DMS79 treated with DMSO at 0.1 percent for 48 hours (cell line): ENCODE measurements around the gene PTER.

Source experiments
- DNase-seq: peaks from one replicate; lab custom pipeline; 2025; lab: John Stamatoyannopoulos, UW

PTER gene

DNA sequence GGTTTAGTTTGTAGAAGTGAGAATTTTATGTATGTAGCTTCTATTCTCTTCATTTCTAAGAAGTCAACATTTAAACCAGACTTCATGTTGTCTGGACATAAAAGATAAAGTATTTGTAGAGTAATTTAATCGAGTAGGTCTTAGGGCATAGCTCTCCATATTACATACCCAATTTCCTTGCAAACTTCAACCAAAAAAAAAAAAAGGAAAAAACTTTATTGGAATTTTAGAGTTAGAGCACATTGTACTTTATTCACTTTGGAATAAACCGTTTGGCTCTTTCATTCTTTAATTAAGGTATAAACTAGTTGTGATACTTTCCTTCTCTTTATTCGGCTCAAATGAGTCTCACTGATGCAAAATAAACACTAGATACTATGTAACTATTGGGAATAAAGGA is 36.0 kb downstream of the PTER start:
- no peak for DNase-seq

DNA sequence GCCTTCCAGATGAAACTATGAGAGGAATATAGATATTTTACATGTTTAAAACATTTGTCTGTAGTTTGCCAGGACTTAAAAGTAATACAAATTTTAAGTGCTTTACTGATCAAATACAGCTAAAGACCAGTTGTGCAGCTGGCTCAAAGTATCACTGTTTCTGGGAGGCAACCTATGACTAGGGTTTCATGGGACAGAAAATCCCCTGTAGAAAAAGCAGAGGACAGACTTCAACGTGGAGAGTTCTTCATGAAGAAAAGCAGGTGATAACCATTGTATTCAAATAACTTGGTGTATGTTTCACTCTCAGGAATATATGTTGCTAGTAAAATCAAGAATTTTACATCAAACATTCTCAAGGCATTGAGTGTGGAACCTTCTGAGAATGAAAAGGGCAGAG is 40.9 kb downstream of the PTER start:
- no peak for DNase-seq

DNA sequence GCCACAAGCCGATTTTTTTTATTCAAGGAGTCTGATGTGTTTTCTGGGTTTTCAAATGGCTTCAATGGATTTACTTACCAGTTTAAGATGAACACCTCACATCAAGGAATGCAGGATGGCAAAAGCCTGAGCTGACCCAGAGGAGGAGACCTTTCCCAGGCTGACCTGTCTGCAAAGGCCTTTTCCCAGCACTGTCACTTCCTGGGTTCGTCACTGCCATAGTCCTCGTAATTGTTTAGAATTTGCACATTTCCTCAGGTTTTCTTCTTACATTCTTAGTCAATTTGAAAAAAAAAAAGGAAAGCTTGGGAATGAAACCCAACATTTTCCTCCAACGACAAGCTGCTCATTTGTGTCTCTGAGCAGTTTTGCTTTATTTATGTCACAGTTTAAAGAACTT is 42.0 kb downstream of the PTER start:
- no peak for DNase-seq

GRCh38 chr10:16481052-16481728 is 44.4 kb downstream of the PTER start:
- DNase-seq: no peak

GRCh38 chr10:16483241-16483917 is 46.6 kb downstream of the PTER start:
- no peak for DNase-seq

GRCh38 chr10:16490511-16490910 is 53.7 kb downstream of the PTER start:
- no peak for DNase-seq

GRCh38 chr10:16491933-16492332 is 55.1 kb downstream of the PTER start:
- no peak for DNase-seq

DNA sequence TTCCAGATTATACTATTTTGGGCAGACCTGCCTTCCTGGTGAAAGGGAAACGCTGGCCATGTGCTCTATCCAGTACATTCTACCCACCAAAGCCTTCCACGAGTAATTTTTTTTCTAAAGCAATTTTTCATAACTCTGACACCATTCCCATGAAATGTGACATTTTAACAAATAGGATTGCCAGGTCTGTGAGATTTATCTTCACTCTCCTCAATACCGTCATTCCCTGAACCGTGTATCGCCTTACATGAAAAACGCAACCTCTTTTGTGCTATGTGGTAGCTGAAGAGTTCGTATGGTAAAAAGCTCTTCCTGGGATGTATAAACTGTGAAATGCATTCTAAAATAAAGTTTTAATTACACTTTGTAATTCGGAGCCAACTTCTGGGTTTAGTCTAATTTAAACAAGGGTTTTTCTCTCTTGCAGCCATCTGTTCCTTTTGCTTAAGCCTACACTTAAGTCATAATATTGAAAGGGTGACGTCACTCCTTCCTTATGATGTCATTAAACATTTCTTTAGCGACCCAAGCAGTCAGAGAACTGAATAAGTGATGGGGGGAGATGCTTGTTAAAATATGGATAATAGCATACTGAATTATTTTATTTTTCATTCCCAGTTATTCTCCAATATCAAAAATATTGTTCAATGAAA is 57.2 kb downstream of the PTER start:
- no peak for DNase-seq

DNA sequence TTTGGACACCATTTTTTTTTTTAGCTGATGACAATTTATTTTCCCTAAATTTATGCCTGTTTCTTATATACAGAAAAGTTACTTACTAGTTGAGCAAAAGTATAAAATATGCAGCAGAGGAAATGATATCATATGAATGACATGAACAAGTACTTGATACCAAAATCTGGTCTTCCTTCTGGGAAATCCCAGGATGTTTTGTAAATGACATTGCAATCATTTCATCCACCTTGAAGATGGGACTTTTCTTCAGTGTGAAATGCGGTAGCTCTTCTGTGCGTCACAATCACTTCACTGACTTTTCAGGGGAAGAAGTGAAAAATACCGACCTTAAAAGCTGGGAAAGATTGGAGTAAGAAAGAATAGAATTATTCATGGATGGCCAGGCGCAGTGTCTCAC is 61.1 kb downstream of the PTER start:
- DNase-seq: no peak

DNA sequence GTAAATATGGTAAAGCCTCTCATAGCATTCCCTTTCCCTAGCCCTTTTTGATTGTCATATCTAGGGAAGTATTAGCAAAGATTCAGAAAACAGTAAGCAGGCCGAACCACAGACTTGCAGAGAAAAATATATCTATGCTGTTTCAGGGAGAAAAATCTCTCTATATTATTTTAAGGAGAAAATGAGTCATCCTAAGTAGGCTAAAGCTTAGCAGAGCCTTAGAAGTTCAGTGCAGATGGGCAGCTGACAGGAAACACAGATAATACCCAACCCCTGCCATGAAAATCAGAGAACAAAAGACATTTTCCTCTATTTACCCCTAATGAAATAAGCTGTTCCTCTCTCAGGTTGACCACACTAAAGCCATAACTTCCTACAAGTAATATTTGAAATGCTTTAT is 68.4 kb downstream of the PTER start:
- no peak for DNase-seq

DNA sequence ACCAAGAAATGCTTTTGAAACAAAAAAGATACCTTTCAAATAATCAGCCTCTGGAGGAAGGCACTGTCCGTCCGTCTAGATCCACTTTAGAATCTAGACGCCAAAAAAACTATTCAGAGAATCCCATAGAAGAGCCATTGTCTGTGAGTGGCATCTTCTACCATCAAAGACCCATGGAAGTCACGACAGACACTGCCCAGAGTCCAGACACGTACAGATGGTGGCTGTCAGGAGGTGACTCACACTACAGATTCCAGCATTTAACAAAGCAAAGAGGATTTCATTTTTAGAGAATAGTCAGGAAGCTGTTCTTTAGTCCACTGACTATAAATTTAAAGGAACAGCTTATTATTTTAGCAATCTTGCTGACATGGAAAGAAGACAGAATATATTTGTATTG is 73.2 kb downstream of the PTER start:
- DNase-seq: no peak

DNA sequence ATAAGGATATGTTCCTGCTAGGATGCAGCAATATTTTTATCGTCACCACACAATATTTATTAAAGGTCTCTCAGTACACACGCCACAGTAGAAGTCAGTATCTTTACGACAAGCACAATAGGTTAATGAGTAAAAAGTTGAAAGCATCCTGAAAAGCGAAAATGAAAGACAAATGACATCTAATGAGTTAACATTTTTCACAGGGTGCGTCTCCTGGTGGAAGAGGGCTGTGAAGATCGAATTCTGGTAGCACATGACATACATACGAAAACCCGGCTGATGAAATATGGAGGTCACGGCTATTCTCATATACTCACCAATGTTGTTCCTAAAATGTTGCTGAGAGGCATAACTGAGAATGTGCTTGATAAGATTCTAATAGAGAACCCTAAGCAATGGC is 74.0 kb downstream of the PTER start:
- DNase-seq: no peak

GRCh38 chr10:16518822-16519221 is 82.0 kb downstream of the PTER start:
- DNase-seq: no peak

- DNase-seq: no peak
Observed at GRCh38 chr10:16519250-16519907, 82.6 kb downstream of the PTER start.

DNA sequence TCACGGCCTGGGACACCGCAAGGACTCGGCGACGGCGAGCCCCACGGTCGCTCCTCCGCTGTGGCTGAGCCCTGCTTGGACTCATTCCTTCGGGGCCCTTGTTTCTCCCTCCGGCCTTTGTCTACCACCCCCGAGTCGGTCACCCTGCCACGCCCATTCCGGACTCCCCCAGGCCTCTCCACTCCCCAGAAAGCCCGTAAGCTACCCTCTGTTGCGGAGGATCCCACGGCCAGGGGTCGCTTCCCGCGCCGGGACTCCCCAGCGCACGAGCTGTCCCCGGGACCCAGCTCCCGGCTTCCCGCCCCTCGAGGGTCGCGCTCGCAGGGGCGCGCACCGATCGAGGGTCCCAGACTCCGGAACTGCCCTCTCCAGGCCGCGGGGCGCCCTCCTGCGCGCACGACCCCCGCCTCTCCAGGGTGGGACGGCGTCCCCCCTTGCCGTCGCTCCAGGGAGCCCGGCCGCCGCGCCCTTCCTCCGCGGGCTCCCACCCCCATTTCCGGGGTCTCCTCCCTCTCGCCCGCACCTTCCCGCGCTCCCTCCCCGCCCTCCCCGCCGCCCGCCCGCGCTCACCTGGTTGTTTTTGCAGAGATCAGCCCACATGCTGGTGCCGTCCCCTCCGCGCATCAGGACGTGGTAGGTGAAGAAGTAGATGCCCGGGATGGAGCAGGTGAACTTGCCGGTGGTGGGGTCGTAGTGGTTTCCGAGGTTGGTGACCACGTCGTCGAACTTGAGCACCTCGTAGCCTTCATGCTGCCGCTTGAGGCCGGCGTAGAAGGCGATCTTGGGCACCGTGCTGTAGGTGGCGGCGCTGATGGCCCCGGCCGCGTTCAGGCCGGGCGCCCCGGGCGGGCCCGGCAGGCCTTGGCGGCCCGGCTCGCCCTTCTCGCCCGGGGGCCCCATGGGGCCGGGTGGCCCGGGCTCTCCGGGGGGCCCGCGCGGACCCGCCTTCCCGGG is 83.4 kb downstream of the PTER start:
- DNase-seq: no peak

- DNase-seq: no peak
Observed at GRCh38 chr10:16520900-16521299, 84.1 kb downstream of the PTER start.

DNA sequence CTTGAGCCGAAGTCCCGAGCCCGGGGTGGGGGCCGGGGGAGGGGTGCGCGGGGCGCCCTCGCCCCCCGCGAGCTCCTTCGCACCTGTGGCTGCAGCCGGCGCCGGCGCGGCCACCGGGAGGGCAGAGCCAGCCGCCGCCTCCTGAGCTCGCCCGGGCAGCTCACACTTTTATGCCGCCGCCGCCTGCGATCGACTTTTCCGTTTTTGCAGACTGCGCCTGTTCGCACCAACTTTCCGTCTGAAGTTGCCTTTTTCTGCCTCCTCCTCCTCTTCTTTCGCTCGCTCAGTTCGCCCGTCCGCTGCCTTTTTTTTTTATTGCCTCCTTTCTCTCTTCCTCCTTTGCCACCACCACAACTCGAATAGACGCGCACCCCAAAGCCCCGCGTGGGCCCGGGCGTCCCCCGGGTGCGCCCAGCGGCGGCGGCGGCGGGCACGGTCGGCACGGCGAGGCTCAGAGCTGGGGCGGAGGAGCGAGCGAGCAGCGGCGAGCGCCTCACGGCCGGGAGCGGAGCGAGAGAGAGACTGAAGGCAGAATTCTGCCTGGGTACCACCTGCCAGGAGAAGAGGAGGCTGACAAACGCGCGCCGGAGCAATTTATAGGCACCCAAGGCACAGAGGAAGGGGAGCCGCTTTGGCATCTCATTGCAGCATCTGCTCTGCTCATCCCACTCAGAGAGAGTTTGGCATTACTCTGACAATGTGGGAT is 84.7 kb downstream of the PTER start, which contains the start of gene C1QL3:
Gene C1QL3, minus strand, starts transcription at position 569 of the 706 bp plus-strand sequence. CDS start 814 bp downstream, outside the sequence.
- DNase-seq: no peak

- no peak for DNase-seq
Observed at GRCh38 chr10:16527452-16527851, 90.6 kb downstream of the PTER start.

GRCh38 chr10:16529853-16530252 is 93.0 kb downstream of the PTER start:
- no peak for DNase-seq

- no peak for DNase-seq
Observed at GRCh38 chr10:16536155-16536554, 99.3 kb downstream of the PTER start.

DNA sequence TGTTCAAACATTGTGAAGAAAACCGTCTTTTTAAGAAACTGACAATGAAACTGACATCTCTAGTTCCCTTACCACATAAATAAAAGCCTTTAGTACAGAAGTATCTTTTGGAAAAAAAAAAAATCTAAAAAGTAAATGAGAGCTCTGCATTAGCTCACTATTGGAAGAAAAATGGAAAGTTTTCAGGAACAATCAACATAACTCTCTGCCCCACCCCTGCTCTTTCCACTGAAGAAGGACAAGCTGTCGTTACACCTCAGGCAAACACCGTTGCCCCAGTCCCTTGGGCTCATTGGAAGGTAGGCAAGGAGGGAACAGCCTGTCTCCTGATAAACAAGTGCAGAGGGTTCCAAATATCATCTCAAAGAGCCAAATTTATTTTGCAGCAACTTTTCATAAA is 107.3 kb downstream of the PTER start:
- DNase-seq: no peak
